Ishikawa (cell line): ENCODE results near the gene FCER2.

Experiments
- CEBPB ChIP-seq: IDR thresholded peaks from 2 replicates; pipeline ENCODE4 v1.6.1; 2012
- CREB1 ChIP-seq: IDR thresholded peaks from 2 replicates; pipeline ENCODE4 v1.6.1; 2012; ENCODE audit warnings: low read depth
- EP300 ChIP-seq: IDR thresholded peaks from 2 replicates; pipeline ENCODE4 v1.6.1; 2012; ENCODE audit warnings: borderline replicate concordance

GRCh38 chr19:7698583-7698982 is 3.3 kb downstream of the FCER2 start:
- TF ChIP-seq EP300, result no peak
- TF ChIP-seq CREB1, result no peak
- no peak for TF ChIP-seq CEBPB
